Kidney (tissue), 14 donors: Measurements from ENCODE around the gene GSPT1. TPM values are rescaled to one million over a fixed set of nuclear protein-coding genes. Genes with fewer than 3 reads are reported as not detected.
"Not testable (repeated sequence)": the region's sequence is repeated elsewhere in the genome, so short reads cannot be mapped to it uniquely, and the experiment has no call there.

Experiments
- DNase-seq, 5 donors: peaks; one replicate each; pipeline ENCODE4 v3.0.0-alpha.2; 2013 to 2020
- FAIRE-seq: peaks from 2 replicates; lab custom pipeline; 2012; peaks lifted over from hg19 to GRCh38; lab: Jason Lieb, UNC
- H3K27ac ChIP-seq, 2 donors: one replicate each; pipeline ENCODE4 v1.7.0; 2013; ENCODE audit warnings: low read depth in 2 of 2, low read length in 2 of 2, inconsistent platforms in 1 of 2
- H3K27me3 ChIP-seq: one replicate; pipeline ENCODE4 v1.7.1; 2013; ENCODE audit warnings: low read length, inconsistent platforms; ENCODE audit not compliant: control insufficient read depth, insufficient read depth
- H3K36me3 ChIP-seq, 3 donors: one replicate each; pipeline versions ENCODE4 v1.7.0 to v1.7.1; 2013; ENCODE audit warnings: low read length in 3 of 3, control low read depth in 1 of 3, inconsistent platforms in 1 of 3; ENCODE audit not compliant: insufficient read depth in 3 of 3, control insufficient read depth in 2 of 3
- H3K4me1 ChIP-seq, 3 donors: one replicate each; pipeline versions ENCODE4 v1.7.0 to v1.7.1; 2013; ENCODE audit warnings: low read length in 3 of 3, inconsistent platforms in 1 of 3, low read depth in 1 of 3; ENCODE audit not compliant: control insufficient read depth in 2 of 3, insufficient read depth in 2 of 3
- H3K4me3 ChIP-seq, 3 donors: one replicate each; pipeline versions ENCODE4 v1.7.0 to v1.8.1; 2013; ENCODE audit warnings: low read length in 3 of 3, control low read depth in 1 of 3, inconsistent platforms in 1 of 3
- H3K9ac ChIP-seq, 3 donors: one replicate each; pipeline versions ENCODE4 v1.7.0 to v1.7.1; 2013; ENCODE audit warnings: low read length in 3 of 3, control low read depth in 1 of 3, inconsistent platforms in 1 of 3
- H3K9me3 ChIP-seq, 3 donors: one replicate each; pipeline versions ENCODE4 v1.7.0 to v1.7.1; 2013; ENCODE audit warnings: low read length in 3 of 3, control low read depth in 1 of 3, inconsistent platforms in 1 of 3; ENCODE audit not compliant: control insufficient read depth in 2 of 3, insufficient read depth in 1 of 3
- intact Hi-C: fragments of 100-400 bp; cut with DNase I; formaldehyde crosslinking; loops from one replicate; pipeline ENCODE4 v1.11.1; 2022
- polyA plus RNA-seq: library from polyadenylated mRNA; stranded (reverse); fragments of 350-450 nt; fragmentation: Illumina TruSeq; extraction: RNeasy Lipid Tissue Mini Kit (QIAGEN cat#74804); gene quantifications from one replicate; pipeline ENCODE4 v1.2.3, GENCODE V29; 2014; ENCODE audit warnings: low read depth, low replicate concordance; ENCODE audit not compliant: insufficient read depth
- total RNA-seq: library from RNA; stranded (reverse); fragmentation: NEBNext Ultra II Directional; extraction: Animal tissue kit (Norgen Biotek cat#: 25700); gene quantifications from one replicate; pipeline ENCODE4 v1.2.1, GENCODE V29; 2021
- TF ChIP-seq, protein P1 (sequence below): IDR thresholded peaks from 3 replicates; pipeline ENCODE4 v1.5.1; 2012; ENCODE audit warnings: mild to moderate bottlenecking, moderate library complexity, borderline replicate concordance; ENCODE audit not compliant: insufficient read depth; ENCODE audit errors: extremely low read depth
- donor health status: control.
- donor health status: control.
- donor health status: control.
- donor health status: control.
- donor health status: control.
- donor health status: DM: yes; HTN: yes; CAD: no.
- donor health status: Normal renal cell carcinoma (clear cell type).

The GSPT1 gene
- total and polyA plus RNA-seq, 2 donors from 2014 or later, result 48.3 to 99.0 TPM

DNA sequence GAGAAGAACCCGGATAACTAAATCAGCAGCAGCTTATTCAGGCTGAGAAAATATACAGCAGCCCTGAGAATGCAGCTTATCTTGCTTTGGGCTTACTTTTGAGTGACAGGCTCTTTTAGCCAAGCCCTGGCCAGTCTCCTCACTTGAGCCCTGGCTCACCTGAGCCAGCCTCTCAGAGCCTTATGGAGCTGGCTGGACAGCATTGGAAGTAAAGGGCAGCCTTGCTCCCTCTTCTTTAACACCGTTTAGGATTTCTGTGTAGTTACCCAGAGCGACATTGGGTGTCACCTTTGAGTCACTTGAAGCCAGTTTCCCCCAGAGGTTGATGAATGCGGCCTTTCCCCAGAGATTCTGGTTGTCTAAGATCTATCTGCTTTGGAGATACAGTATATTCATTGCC, 33.8 kb upstream of the GSPT1 start:
- intact Hi-C loops, result no loop called here
- Histone ChIP-seq H3K27me3 (no peaks in the 10 kb centered on the region), H3K4me3 (no peak overlapping the region), H3K9ac (no peak overlapping the region), H3K36me3 (no peaks in the 10 kb centered on the region), H3K27ac (no peak overlapping the region), H3K9me3 (no peaks in the 10 kb centered on the region), H3K4me1 (no peaks in the 10 kb centered on the region)
- DNase-seq (peak in 4 of 5 donors; percentile 45 to 75 (median 58)), FAIRE-seq (no peak)
- TF ChIP-seq, protein P1, sequence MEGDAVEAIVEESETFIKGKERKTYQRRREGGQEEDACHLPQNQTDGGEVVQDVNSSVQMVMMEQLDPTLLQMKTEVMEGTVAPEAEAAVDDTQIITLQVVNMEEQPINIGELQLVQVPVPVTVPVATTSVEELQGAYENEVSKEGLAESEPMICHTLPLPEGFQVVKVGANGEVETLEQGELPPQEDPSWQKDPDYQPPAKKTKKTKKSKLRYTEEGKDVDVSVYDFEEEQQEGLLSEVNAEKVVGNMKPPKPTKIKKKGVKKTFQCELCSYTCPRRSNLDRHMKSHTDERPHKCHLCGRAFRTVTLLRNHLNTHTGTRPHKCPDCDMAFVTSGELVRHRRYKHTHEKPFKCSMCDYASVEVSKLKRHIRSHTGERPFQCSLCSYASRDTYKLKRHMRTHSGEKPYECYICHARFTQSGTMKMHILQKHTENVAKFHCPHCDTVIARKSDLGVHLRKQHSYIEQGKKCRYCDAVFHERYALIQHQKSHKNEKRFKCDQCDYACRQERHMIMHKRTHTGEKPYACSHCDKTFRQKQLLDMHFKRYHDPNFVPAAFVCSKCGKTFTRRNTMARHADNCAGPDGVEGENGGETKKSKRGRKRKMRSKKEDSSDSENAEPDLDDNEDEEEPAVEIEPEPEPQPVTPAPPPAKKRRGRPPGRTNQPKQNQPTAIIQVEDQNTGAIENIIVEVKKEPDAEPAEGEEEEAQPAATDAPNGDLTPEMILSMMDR, result peak; percentile 52

GRCh38 chr16:11948819-11949218, 33.1 kb upstream of the GSPT1 start:
- TF ChIP-seq, protein P1, result no peak
- Histone ChIP-seq H3K27me3 (no peaks in the 10 kb centered on the region), H3K4me1 (no peaks in the 10 kb centered on the region), H3K9me3 (no peaks in the 10 kb centered on the region), H3K27ac (no peak overlapping the region), H3K9ac (no peak overlapping the region), H3K4me3 (no peak overlapping the region), H3K36me3 (no peaks in the 10 kb centered on the region)
- DNase-seq (no peak), FAIRE-seq (no peak)
- intact Hi-C loops, result no loop called here

DNA sequence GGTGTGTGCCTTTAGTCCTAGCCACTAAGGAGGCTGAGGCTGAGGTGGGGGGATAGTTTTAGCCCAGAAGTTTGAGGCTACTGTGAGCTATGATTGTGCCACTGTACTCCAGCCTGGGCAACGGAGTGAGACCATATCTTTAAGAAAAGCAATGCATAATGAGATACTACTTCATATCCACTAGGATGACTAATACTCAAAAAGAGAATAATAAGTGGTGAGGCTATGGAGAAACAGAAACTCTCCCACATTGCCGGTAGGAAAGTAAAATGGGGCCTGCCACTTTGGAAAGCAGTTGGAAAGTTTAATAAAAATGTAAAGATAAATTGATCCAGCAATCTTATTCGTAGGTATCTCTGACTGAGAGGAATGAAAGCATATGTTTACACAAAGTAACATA, 30.7 kb upstream of the GSPT1 start:
- FAIRE-seq, result no peak
- Histone ChIP-seq H3K36me3 (no peaks in the 10 kb centered on the region), H3K4me3 (no peak overlapping the region), H3K9me3 (no peaks in the 10 kb centered on the region), H3K9ac (no peak overlapping the region), H3K4me1 (no peaks in the 10 kb centered on the region), H3K27me3 (no peaks in the 10 kb centered on the region), H3K27ac (no peak overlapping the region)
- intact Hi-C loops, result no loop called here
- DNase-seq, result no peak
- TF ChIP-seq, protein P1, result no peak

DNA sequence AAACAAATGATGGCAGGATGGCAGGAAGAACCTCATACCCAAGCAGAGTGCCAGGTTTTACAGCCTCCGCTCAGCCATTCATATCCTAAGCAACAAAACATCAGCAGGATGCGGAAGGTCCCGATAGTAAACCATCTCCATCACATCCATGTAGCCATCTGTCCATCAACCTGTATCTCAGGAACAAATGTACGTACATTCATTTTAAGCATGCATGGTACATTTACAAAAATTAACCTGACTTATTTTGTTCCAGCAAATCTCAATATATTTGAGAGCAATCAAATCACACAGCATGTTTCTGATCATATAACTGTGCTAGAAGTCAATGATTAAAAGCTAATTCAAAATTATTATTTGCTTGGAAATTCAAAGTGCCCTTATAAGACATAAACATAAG, 26.2 kb upstream of the GSPT1 start, which contains the start of gene NPIPB2:
NPIPB2 (minus strand) TSS at position 101 of the 400 bp plus-strand sequence; CDS start at position 101, 0 bp downstream.
- H3K4me3 ChIP-seq, DNase-seq, H3K27me3 ChIP-seq, H3K36me3 ChIP-seq, H3K9me3 ChIP-seq, H3K27ac ChIP-seq, H3K4me1 ChIP-seq, intact Hi-C loops, H3K9ac ChIP-seq, FAIRE-seq: not testable (repeated sequence)

- H3K9me3 ChIP-seq, H3K4me1 ChIP-seq, H3K36me3 ChIP-seq, H3K4me3 ChIP-seq, H3K9ac ChIP-seq, DNase-seq, intact Hi-C loops, FAIRE-seq, H3K27ac ChIP-seq, H3K27me3 ChIP-seq: not testable (repeated sequence)
Measured at GRCh38 chr16:11927350-11927749, 11.6 kb upstream of the GSPT1 start.

DNA sequence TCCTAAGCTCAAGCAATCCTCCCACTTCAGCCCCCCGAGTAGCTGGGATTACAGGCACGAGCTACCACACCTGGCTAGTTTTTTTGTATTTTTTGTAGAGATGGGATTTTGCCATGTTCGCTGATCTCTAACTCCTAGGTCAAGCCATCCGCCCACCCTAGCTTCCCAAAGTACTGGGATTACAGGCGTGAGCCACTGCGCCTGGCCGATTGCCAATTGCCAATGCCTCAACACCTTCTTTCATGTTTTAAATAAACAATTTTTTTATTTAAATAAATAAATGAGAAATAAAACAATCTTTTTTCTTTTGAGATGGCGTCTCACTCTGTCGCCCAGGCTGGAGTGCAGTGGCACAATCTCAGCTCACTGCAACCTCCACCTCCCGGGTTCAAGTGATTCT, 8.3 kb upstream of the GSPT1 start:
- DNase-seq, H3K36me3 ChIP-seq, H3K4me3 ChIP-seq, H3K27me3 ChIP-seq, H3K9ac ChIP-seq, intact Hi-C loops, H3K9me3 ChIP-seq, H3K27ac ChIP-seq, FAIRE-seq, H3K4me1 ChIP-seq: not testable (repeated sequence)
